Neuronal stem cell (in vitro differentiated cells): ENCODE data around the gene SLC39A7.

ENCODE experiments used
- DNase-seq: peaks from one replicate; pipeline ENCODE4 v3.0.0-alpha.2; 2013; ENCODE audit warnings: low spot score
- H2AFZ ChIP-seq: one replicate; pipeline ENCODE4 v1.6.1; 2013; ENCODE audit warnings: mild to moderate bottlenecking, low read length, inconsistent platforms
- H2AK5ac ChIP-seq: 2 replicates; pipeline ENCODE4 v1.6.1; 2013; ENCODE audit warnings: low read depth, mild to moderate bottlenecking, inconsistent platforms, low read length, moderate library complexity, mixed read lengths
- H2BK120ac ChIP-seq: 2 replicates; pipeline ENCODE4 v1.6.1; 2013; ENCODE audit warnings: low read depth, mild to moderate bottlenecking, inconsistent platforms, low read length, moderate library complexity, mixed read lengths
- H2BK12ac ChIP-seq: one replicate; pipeline ENCODE4 v1.6.1; 2013; ENCODE audit warnings: low read length, inconsistent platforms
- H2BK15ac ChIP-seq: 2 replicates; pipeline ENCODE4 v1.6.1; 2013; ENCODE audit warnings: mild to moderate bottlenecking, low read length, inconsistent platforms, mixed read lengths
- H2BK5ac ChIP-seq: one replicate; pipeline ENCODE4 v1.6.1; 2013; ENCODE audit warnings: inconsistent platforms, mild to moderate bottlenecking, low read length, moderate library complexity
- H3K14ac ChIP-seq: one replicate; pipeline ENCODE4 v1.6.1; 2013; ENCODE audit warnings: low read length, inconsistent platforms
- H3K18ac ChIP-seq: 2 replicates; pipeline ENCODE4 v1.6.1; 2013; ENCODE audit warnings: low read length, inconsistent platforms
- H3K23ac ChIP-seq: 2 replicates; pipeline ENCODE4 v1.6.1; 2013; ENCODE audit warnings: low read depth, mild to moderate bottlenecking, mixed read lengths, low read length, inconsistent platforms; ENCODE audit not compliant: poor library complexity
- H3K27ac ChIP-seq: replicated peaks from 3 replicates; pipeline ENCODE4 v1.5.1; 2013; ENCODE audit warnings: low read length, inconsistent platforms
- H3K27me3 ChIP-seq, 3 experiments: 2 replicates each; pipeline ENCODE4 v1.6.1; 2013; ENCODE audit warnings: low read length in 3 of 3, mild to moderate bottlenecking in 2 of 3, inconsistent platforms in 1 of 3, low read depth in 1 of 3, mixed read lengths in 1 of 3, moderate library complexity in 1 of 3; ENCODE audit not compliant: control insufficient read depth in 3 of 3, insufficient read depth in 3 of 3
- H3K36me3 ChIP-seq, 2 donors: replicated peaks in 1 of 2; 2 replicates each; pipeline ENCODE4 v1.6.1; 2013; ENCODE audit warnings: low read length in 2 of 2; ENCODE audit not compliant: control insufficient read depth in 2 of 2, insufficient read depth in 2 of 2
- H3K4ac ChIP-seq: 2 replicates; pipeline ENCODE4 v1.6.1; 2013; ENCODE audit warnings: inconsistent platforms, mild to moderate bottlenecking, low read length, moderate library complexity
- H3K4me1 ChIP-seq, 2 donors: 1 replicate in 1 of 2; 2 replicates in 1 of 2; pipeline ENCODE4 v1.6.1; 2013; ENCODE audit warnings: low read length in 2 of 2, low read depth in 1 of 2; ENCODE audit not compliant: control insufficient read depth in 2 of 2, insufficient read depth in 1 of 2
- H3K4me2 ChIP-seq: one replicate; pipeline ENCODE4 v1.6.1; 2013; ENCODE audit warnings: mild to moderate bottlenecking, low read length, inconsistent platforms; ENCODE audit not compliant: insufficient read depth, poor library complexity, severe bottlenecking
- H3K4me3 ChIP-seq, 2 donors: 2 replicates each; pipeline ENCODE4 v1.5.1; 2013; ENCODE audit warnings: low read length in 2 of 2, mild to moderate bottlenecking in 2 of 2, inconsistent platforms in 1 of 2, moderate library complexity in 1 of 2
- H3K79me1 ChIP-seq: one replicate; pipeline ENCODE4 v1.6.1; 2013; ENCODE audit warnings: low read depth, mild to moderate bottlenecking, inconsistent platforms, low read length, moderate library complexity
- H3K9ac ChIP-seq: one replicate; pipeline ENCODE4 v1.6.1; 2013; ENCODE audit warnings: mild to moderate bottlenecking, low read depth, low read length, inconsistent platforms; ENCODE audit not compliant: poor library complexity
- H3K9me3 ChIP-seq, 2 donors: replicated peaks in 1 of 2; 2 replicates each; pipeline versions ENCODE3 to v1.6.1; 2013; ENCODE audit warnings: low read length in 2 of 2, mild to moderate bottlenecking in 2 of 2, inconsistent platforms in 1 of 2, low read depth in 1 of 2, mixed read lengths in 1 of 2, moderate library complexity in 1 of 2; ENCODE audit not compliant: control insufficient read depth in 2 of 2, insufficient read depth in 1 of 2
- H4K8ac ChIP-seq: one replicate; pipeline ENCODE4 v1.6.1; 2013; ENCODE audit warnings: low read depth, mild to moderate bottlenecking, inconsistent platforms, low read length, moderate library complexity
- H4K91ac ChIP-seq: one replicate; pipeline ENCODE4 v1.6.1; 2013; ENCODE audit warnings: low read length, low read depth, mild to moderate bottlenecking, inconsistent platforms; ENCODE audit not compliant: poor library complexity
- WGBS, 2 donors: extraction: QIAGEN DNeasy Blood & Tissue Kit; methylation state at CpG; one replicate each; pipeline ENCODE4 v1.1.7; 2013; ENCODE audit warnings: missing lambda C conversion rate in 2 of 2, mixed read lengths in 1 of 2; ENCODE audit not compliant: insufficient read length in 2 of 2, insufficient replicate concordance in 1 of 2; ENCODE audit errors: extremely low coverage in 2 of 2; 5-methylcytosine and 5-hydroxymethylcytosine counted together

SLC39A7 gene

DNA sequence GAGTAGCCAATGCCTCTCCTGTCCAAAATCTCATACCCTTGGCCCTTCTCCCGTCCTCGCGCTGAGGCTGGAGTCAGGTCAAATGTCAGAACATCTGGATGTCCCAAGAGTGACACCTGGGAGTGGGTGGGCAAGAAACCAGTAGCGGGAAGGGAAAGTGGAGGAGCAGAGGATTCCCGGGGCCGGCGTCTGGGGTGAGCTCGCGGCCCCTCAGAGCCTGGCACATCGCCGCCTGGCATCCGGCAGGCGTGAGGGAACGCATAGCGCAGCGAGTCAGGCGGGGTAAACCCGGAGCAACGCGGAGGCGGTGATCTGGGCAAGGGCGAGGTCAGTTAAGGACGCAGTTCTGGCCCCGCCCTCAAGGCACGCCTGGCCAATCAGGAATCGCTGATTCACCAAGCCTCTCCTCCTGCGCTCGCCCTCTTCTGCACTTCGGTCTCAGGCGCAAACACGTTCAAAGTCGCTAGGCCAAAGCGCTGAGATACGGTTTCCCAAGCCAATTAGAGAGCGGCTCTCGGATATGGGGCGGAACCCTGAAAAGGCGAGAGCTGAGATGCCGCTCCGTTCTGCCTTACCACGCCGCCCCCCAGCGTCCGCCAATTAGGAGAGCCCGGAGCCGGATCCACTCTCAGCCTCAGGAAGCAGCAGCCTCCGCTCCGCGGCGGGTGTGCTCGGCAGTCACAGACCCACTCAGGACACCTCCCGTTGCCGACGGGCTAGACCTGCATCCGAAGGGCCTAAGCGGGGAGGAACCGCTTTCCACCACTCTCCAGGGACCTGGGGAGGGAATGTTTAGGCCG is 48.5 kb downstream of the SLC39A7 start:
- Histone ChIP-seq H3K9ac (peak overlapping the region; percentile 92), H3K9me3 (no peaks in the 10 kb centered on the region), H3K79me1 (no peaks in the 10 kb centered on the region), H3K4me2 (peak overlapping the region; percentile 91), H2BK5ac (peak overlapping the region; percentile 7), H4K91ac (no peak overlapping the region), H2BK15ac (no peak overlapping the region), H3K23ac (peak overlapping the region; percentile 94), H2AFZ (peak overlapping the region; percentile 87), H3K36me3 (peaks cover 3 to 22% of the 10 kb centered on the region in 2 donors), H3K18ac (peak overlapping the region; percentile 84), H3K27me3 (peaks cover 0 to 3% (median 0%) of the 10 kb centered on the region in 3 experiments), H2BK12ac (no peak overlapping the region), H3K27ac (peak overlapping the region; percentile 62), H2BK120ac (no peak overlapping the region), H3K14ac (no peak overlapping the region), H3K4ac (no peak overlapping the region), H4K8ac (no peak overlapping the region), H2AK5ac (no peak overlapping the region), H3K4me3 (peak overlapping the region; percentile 67 to 80), H3K4me1 (peaks cover 9 to 13% of the 10 kb centered on the region in 2 donors)
- no CpG with 5 or more reads among the region's 58 CpGs for whole genome bisulfite sequencing, 2 donors
- peak; percentile 96 for DNase-seq

DNA sequence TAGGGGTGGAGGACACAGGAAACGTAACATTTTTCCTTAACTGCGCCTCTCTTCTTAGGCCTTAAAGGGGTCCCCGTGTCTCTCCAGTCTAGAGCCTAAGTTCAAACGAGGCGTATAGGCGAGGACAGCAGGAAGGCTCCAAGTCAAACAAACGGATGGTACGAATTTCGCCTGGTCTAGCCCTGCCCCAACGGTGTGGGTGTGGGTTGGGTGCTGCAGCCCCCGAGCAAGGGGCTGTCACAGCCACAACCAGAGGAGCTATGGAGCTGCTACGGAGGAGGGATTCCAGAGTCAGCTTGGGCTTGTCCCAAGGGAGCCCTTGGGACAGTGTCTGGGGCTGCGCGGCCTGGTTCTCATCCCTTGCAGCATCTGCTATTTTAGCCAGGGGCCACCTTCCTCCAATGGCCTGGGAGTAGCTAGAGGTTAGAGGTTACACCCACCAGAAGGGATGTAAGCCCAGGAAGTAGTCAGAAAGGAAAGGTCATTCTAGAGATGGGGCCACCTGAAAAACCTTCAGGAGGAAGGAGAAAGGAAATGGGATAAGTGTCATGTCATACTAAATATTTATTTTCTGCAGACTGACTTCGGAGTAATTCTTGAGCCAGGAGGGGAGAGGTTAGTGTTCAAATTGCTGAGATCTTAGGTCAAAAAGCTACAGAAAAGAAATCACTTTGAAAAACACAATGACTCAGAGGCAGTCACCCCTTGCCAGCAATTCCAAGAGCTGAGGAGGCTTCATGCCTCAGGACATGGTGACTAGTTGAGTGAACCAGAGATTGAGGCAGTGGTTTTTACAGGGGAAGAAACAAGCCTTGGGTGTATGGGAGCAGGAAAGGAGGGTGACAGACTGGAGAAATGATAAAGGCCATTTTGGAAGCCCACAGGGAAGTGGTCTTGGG is 49.3 kb downstream of the SLC39A7 start:
- Histone ChIP-seq H3K9me3 (no peaks in the 10 kb centered on the region), H3K14ac (no peak overlapping the region), H3K4me2 (peak overlapping the region; percentile 77), H3K27me3 (peaks cover 0 to 3% (median 0%) of the 10 kb centered on the region in 3 experiments), H2BK15ac (no peak overlapping the region), H3K9ac (peak overlapping the region; percentile 92), H2BK120ac (no peak overlapping the region), H4K91ac (no peak overlapping the region), H3K18ac (peak overlapping the region; percentile 84), H3K36me3 (peaks cover 3 to 26% of the 10 kb centered on the region in 2 donors), H2AFZ (peak overlapping the region; percentile 87), H3K4ac (no peak overlapping the region), H3K79me1 (no peaks in the 10 kb centered on the region), H3K4me3 (peak overlapping the region; percentile 67 to 80), H4K8ac (no peak overlapping the region), H2BK12ac (no peak overlapping the region), H3K23ac (peak overlapping the region; percentile 94), H2AK5ac (no peak overlapping the region), H2BK5ac (peak overlapping the region; percentile 7), H3K27ac (peak overlapping the region; percentile 62), H3K4me1 (peaks cover 9 to 13% of the 10 kb centered on the region in 2 donors)
- WGBS, 2 donors: no CpG with 5 or more reads among the region's 15 CpGs
- DNase-seq: no peak

DNA sequence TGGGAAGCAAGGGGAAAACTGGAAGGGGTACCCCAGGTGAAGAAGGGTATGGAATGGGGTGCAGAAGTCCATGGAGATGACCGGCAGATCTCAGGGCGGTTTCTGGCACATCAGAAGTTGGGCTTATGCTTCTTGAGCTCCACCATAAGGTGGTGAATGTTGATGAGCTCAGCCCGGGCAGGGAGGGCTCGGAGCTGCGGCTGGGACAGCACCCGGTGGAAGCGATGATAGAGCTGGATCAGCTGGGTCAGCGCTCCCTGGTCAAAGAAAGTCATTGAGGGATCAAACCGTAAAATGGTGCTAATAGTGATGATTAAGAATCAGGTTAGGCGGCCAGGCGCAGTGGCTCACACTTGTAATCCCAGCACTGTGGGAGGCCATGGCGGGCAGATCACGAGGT is 50.1 kb downstream of the SLC39A7 start:
- Histone ChIP-seq H3K4ac (no peak overlapping the region), H2AK5ac (no peak overlapping the region), H3K79me1 (no peaks in the 10 kb centered on the region), H3K9me3 (no peaks in the 10 kb centered on the region), H4K91ac (no peak overlapping the region), H3K36me3 (peaks cover 3 to 28% of the 10 kb centered on the region in 2 donors), H2BK15ac (no peak overlapping the region), H4K8ac (no peak overlapping the region), H3K18ac (no peak overlapping the region), H2BK5ac (no peak overlapping the region), H3K27ac (no peak overlapping the region), H3K27me3 (peaks cover 0 to 3% (median 0%) of the 10 kb centered on the region in 3 experiments), H2AFZ (no peak overlapping the region), H3K14ac (no peak overlapping the region), H3K4me1 (peaks cover 9 to 13% of the 10 kb centered on the region in 2 donors), H3K9ac (no peak overlapping the region), H2BK12ac (no peak overlapping the region), H3K23ac (no peak overlapping the region), H3K4me3 (no peak overlapping the region), H3K4me2 (no peak overlapping the region), H2BK120ac (no peak overlapping the region)
- DNase-seq: no peak
- no CpG with 5 or more reads among the region's 13 CpGs for WGBS, 2 donors
